Jurkat, Clone E6-1 (cell line): ENCODE measurements around the gene DCDC2.
"Not testable (repeated sequence)": the region's sequence is repeated elsewhere in the genome, so short reads cannot be mapped to it uniquely, and the experiment has no call there.

Experiments used
- DNase-seq: peaks from one replicate; pipeline ENCODE4 v3.0.0-alpha.2; 2011; ENCODE audit warnings: low read depth, low spot score
- H3K4me3 ChIP-seq: 2 replicates; pipeline ENCODE4 v1.5.1; 2011; ENCODE audit warnings: mild to moderate bottlenecking, low read length, control low read depth, moderate library complexity

DCDC2 gene

GRCh38 chr6:24191346-24191745 is 166.5 kb downstream of the DCDC2 start:
- no peak for DNase-seq
- no peak overlapping the region for H3K4me3 ChIP-seq

DNA sequence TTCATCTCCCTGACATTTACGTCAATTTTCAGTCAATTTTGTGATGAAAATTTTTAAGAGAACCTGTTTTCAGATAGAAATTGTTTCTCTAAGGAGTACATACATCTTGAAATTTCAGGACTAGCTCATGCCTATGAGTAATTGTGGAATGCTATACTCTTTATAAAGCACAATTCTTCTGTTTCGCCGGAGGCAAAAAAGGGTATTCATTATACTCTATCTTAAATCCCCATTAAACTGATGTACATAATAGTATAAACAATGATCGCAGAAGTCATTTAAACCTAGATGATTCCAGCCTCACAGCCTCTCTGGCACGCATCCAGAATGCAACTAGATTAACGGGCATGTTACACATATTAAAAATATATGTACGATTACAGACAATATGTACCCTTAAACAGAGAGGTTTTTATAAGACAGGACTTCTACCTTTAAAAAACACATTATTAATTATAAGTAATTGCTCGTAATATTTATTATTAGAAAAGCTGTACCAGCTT is 169.2 kb downstream of the DCDC2 start:
- H3K4me3 ChIP-seq: no peak overlapping the region
- DNase-seq: no peak

DNA sequence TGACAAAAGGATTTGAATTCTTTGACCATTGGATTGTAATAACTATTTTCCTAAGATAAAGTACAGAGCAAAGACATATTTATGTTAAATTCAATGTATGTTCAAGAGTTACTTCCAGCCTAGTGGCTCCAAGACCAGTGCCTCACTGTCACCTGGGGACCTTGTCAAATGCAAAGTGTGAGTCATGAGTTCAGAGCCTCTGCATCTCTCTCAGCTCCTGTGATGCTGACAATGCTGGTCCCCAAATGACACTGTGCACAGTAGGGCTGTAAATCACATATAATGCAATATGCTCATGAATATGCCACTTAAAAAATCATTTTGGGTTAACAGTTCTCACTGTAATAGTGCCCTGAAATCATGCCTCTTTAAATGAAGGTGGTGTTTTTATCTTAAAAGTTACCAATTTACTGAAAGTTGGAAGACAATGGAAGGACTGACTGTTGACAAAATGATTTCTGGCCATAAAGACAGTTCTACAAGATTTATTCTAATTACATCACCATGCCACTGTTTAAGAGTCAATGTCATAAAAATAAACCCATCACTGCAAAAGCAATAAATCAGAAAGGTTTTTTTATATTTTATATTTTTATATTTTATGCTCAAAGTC is 169.8 kb downstream of the DCDC2 start:
- DNase-seq: no peak
- no peak overlapping the region for H3K4me3 ChIP-seq

GRCh38 chr6:24186349-24186748 is 171.5 kb downstream of the DCDC2 start:
- no peak for DNase-seq
- H3K4me3 ChIP-seq: no peak overlapping the region

DNA sequence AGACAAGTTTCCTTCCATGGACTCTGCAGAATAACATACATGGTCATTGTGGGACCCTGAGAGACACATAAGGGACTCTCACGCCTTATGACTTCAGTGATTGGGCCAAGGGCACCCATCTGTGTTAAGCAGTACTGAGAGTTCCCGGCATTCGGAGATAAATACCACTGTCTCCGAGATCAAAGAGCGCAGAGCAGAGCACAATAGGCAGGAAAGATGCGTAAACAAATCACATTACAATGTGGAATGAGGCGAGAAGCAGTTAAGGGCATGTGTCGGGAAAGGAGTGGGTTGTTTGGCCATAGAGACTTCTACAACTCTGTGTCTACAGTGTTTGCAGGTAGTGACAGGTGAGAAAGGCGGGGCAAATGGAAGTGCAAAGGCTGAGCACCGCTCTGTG is 174.3 kb downstream of the DCDC2 start:
- DNase-seq: no peak
- no peak overlapping the region for H3K4me3 ChIP-seq

- H3K4me3 ChIP-seq: no peak overlapping the region
- no peak for DNase-seq
Observed at GRCh38 chr6:24157886-24158285, 200.0 kb downstream of the DCDC2 start.

GRCh38 chr6:24154121-24154520 is 203.7 kb downstream of the DCDC2 start:
- H3K4me3 ChIP-seq: no peak overlapping the region
- no peak for DNase-seq

GRCh38 chr6:24152014-24152413 is 205.8 kb downstream of the DCDC2 start:
- no peak overlapping the region for H3K4me3 ChIP-seq
- no peak for DNase-seq

DNA sequence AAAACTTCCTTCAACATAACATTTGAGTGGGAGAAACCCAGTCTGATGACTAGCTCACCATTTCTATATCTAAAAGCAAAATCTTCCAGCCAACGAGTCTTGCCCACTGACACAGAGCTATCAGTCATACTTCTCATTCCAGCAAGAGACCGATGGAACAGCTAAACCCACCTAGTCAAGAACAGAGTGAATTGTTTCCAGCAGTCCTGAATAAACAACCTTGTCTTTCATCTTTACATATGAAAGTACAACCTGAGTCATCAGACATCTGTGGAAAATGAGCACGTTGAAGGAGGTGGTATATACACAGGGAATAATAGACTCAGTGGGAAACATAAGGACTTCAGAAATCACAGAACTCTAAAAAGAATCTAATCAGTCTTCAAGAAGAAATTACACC is 208.0 kb downstream of the DCDC2 start:
- no peak overlapping the region for H3K4me3 ChIP-seq
- no peak for DNase-seq

GRCh38 chr6:24149296-24149695 is 208.6 kb downstream of the DCDC2 start:
- H3K4me3 ChIP-seq: no peak overlapping the region
- no peak for DNase-seq

DNA sequence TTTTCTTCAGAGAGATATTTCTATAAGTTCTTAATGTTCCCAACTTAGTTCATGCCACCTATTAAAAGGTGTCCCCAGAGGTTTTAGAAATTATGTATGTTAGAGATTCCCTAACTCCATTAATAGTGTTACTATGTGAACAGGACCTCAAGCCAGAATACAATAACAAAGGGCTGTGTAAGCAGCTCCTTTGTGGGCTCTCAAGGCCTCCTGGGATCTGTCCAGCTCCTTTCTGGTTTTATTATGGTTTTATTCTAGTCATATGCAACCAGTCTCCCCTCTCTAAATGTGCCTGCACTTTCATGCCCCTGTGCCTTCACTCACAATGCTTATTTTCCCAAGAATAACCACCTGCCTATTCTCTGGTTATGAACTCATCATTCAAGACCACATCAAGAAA is 209.2 kb downstream of the DCDC2 start:
- DNase-seq: no peak
- no peak overlapping the region for H3K4me3 ChIP-seq

- DNase-seq: no peak
- no peak overlapping the region for H3K4me3 ChIP-seq
Observed at GRCh38 chr6:24148154-24148570, 209.7 kb downstream of the DCDC2 start.

- no peak overlapping the region for H3K4me3 ChIP-seq
- no peak for DNase-seq
Observed at GRCh38 chr6:24147511-24148153, 210.2 kb downstream of the DCDC2 start.

- DNase-seq: no peak
- no peak overlapping the region for H3K4me3 ChIP-seq
Observed at GRCh38 chr6:24146871-24147270, 211.0 kb downstream of the DCDC2 start.

- DNase-seq: no peak
- H3K4me3 ChIP-seq: no peak overlapping the region
Observed at GRCh38 chr6:24145690-24146131, 212.1 kb downstream of the DCDC2 start.

DNA sequence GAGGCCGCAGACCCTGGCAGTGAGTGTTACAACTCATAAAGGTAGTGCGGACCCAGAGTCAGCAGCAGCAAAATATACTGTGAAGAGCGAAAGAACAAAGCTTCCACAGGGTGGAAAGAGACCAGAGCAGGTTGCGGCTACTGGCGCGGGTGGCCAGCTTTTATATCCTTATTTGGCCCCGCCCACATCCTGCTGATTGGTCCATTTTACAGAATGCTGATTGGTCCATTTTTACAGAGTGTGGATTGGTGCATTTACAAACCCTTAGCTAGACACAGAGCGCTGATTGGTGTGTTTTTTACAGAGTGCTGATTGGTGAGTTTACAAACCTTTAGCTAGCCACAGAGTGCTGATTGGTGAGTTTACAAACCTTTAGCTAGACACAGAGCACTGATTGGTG is 215.1 kb downstream of the DCDC2 start:
- not testable (repeated sequence) for H3K4me3 ChIP-seq, DNase-seq

DNA sequence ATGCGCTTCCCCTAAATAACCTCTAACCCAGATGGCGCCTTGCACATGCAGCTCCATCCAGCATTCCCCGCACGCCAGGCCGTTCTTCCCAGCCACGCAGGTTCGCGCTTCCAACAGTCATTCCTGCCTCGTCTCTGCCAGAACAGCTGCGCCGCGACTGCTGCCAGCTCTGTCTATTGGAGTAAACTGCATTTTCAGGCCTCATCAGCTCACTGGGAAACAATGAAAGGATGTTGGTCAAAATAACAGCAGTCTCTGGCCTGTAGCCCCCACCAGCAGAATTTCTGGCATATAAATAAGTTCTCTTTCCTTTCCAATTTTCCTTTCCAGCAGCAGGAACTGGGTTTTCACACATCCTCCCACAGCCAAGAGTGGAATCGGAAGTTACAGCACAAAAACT is 217.3 kb downstream of the DCDC2 start:
- H3K4me3 ChIP-seq: no peak overlapping the region
- DNase-seq: no peak

- no peak for DNase-seq
- H3K4me3 ChIP-seq: no peak overlapping the region
Observed at GRCh38 chr6:24139639-24140038, 218.2 kb downstream of the DCDC2 start.

DNA sequence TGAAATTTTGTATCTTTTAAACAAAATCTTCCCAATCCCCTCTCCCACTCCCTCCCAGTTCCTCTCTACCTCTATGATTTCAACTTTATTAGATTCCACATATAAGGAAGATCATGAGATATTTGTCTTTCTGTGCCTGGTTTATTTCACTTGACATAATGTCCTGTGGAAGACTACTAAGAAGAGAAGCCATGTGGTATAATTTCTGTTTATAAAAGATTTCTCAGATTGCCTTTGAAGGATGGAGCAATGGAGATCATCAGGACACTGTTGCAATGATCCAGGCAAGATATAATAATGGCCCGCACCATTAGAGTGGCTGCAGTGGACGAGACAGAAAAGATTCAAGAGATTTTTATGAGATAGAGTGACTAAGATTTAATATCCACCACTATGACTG is 218.8 kb downstream of the DCDC2 start:
- H3K4me3 ChIP-seq: no peak overlapping the region
- DNase-seq: no peak

GRCh38 chr6:24131751-24132150 is 226.1 kb downstream of the DCDC2 start:
- no peak overlapping the region for H3K4me3 ChIP-seq
- DNase-seq: no peak

DNA sequence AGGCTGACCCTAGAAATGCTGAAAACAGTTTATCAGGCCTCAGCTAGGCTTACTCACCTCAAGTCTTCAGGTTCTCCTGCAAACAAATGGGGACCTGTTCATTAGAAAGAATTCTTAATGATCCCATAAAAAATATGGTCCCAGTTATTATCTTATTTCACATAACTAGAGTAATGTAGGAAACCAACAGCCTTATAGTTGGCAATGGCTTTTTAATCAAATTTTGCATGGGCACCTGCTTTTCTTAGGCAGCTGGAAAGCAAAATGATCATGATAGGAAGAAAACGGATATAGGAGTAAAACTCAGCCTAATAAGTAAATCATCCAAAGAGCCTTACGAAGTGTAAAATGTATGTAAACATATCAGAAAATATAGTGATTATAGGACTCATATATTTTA is 230.5 kb downstream of the DCDC2 start:
- H3K4me3 ChIP-seq: no peak overlapping the region
- DNase-seq: no peak
